22Rv1 (cell line): ENCODE results near the gene KCNF1.

Experiments
- H3K27ac ChIP-seq: fragments of 450-650 bp; 2 replicates; pipeline ENCODE4 v1.5.1; 2017
- ZFX ChIP-seq: fragments of 450-650 bp; IDR thresholded peaks from 2 replicates; pipeline ENCODE4 v1.6.1; 2017; ENCODE audit warnings: antibody characterized with exemption, borderline replicate concordance
- TF ChIP-seq, protein P1 (sequence below): fragments of 450-650 bp; IDR thresholded peaks from 2 replicates; pipeline ENCODE4 v1.5.1; 2017; ENCODE audit warnings: mild to moderate bottlenecking

KCNF1 gene

DNA sequence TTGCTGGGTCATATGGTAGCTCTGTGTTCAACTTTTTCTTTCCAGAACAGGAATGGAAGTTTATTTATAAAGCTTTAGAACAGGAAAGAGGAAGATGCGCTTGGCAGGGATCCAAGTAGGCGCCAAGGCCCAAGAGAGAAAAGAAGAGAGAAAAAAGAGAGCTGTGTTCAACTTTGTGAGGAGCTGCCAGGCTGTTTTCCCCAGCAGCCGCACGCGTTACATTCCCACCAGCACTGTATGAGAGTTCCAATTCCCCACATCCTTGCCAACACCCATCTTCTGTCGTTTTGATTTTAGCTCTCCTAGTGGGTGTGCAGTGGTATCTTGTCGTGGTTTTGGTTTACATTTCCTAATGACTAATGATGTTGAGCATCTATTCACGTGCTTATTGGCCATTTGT is 51.4 kb downstream of the KCNF1 start:
- TF ChIP-seq ZFX: no peak
- TF ChIP-seq, protein P1, sequence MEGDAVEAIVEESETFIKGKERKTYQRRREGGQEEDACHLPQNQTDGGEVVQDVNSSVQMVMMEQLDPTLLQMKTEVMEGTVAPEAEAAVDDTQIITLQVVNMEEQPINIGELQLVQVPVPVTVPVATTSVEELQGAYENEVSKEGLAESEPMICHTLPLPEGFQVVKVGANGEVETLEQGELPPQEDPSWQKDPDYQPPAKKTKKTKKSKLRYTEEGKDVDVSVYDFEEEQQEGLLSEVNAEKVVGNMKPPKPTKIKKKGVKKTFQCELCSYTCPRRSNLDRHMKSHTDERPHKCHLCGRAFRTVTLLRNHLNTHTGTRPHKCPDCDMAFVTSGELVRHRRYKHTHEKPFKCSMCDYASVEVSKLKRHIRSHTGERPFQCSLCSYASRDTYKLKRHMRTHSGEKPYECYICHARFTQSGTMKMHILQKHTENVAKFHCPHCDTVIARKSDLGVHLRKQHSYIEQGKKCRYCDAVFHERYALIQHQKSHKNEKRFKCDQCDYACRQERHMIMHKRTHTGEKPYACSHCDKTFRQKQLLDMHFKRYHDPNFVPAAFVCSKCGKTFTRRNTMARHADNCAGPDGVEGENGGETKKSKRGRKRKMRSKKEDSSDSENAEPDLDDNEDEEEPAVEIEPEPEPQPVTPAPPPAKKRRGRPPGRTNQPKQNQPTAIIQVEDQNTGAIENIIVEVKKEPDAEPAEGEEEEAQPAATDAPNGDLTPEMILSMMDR: no peak
- no peak overlapping the region for H3K27ac ChIP-seq
